H1 (cell line): ENCODE data around the gene WDR6. TPM values are rescaled to one million over a fixed set of nuclear protein-coding genes. Genes with fewer than 3 reads are reported as not detected.

ENCODE experiments used
- BACH1 ChIP-seq: IDR thresholded peaks from 2 replicates; pipeline ENCODE4 v1.6.1; 2012; ENCODE audit warnings: low read length, improper control_type of control experiment
- GABPA ChIP-seq: IDR thresholded peaks from 2 replicates; pipeline ENCODE4 v1.6.1; 2011; ENCODE audit warnings: mild to moderate bottlenecking, low read length, moderate library complexity, borderline replicate concordance; ENCODE audit not compliant: insufficient read depth
- HDAC6 ChIP-seq: IDR thresholded peaks from one replicate; pipeline ENCODE4 v1.7.1; 2012; ENCODE audit warnings: low read depth, mild to moderate bottlenecking, inconsistent platforms, low read length, moderate library complexity
- RXRA ChIP-seq: IDR thresholded peaks from 2 replicates; pipeline ENCODE4 v1.6.1; 2011; ENCODE audit warnings: low read depth, mild to moderate bottlenecking, low read length, moderate library complexity; ENCODE audit not compliant: insufficient read depth
- SIX5 ChIP-seq: IDR thresholded peaks from 2 replicates; pipeline ENCODE4 v1.6.1; 2011; ENCODE audit warnings: mild to moderate bottlenecking, low read depth, low read length
- SRF ChIP-seq: IDR thresholded peaks from 2 replicates; pipeline ENCODE4 v1.6.1; 2011; ENCODE audit warnings: mild to moderate bottlenecking, low read depth, low read length, moderate library complexity
- polyA plus RNA-seq, 7 experiments: library from polyadenylated mRNA; depleted of rRNA in 3 of 7; stranded (reverse) in 5 of 7; unstranded in 2 of 7; fragments of >200 nt in 5 of 7; fragments of 200-250 nt in 2 of 7; gene quantifications; 1 replicate in 5 of 7; 2 replicates in 1 of 7; 4 replicates in 1 of 7; pipeline versions ENCODE4 v1.2.1 to v1.2.3, GENCODE V29; 2011 to 2013; ENCODE audit warnings: missing spikeins in 2 of 7, mixed read lengths in 2 of 7
- total RNA-seq: library from RNA; stranded (reverse); fragmentation: NEBNext Ultra II Directional; extraction: Animal tissue kit (Norgen Biotek cat#: 25700); gene quantifications from 2 replicates; pipeline ENCODE4 v1.2.1, GENCODE V29; 2021
- TF ChIP-seq, protein P1 (sequence below): IDR thresholded peaks from 2 replicates; pipeline ENCODE4 v1.6.1; 2012; ENCODE audit warnings: low read length, inconsistent platforms
- TF ChIP-seq, protein P2 (sequence below): IDR thresholded peaks from 2 replicates; pipeline ENCODE4 v1.6.1; 2011; ENCODE audit warnings: low read depth, mild to moderate bottlenecking, low read length; ENCODE audit not compliant: insufficient read depth

Gene WDR6
- total and polyA plus RNA-seq, 2 of the 8 experiments (the other 6 are each of a cell fraction or from before 2014, with no cell fraction given) = 180 to 257 TPM

DNA sequence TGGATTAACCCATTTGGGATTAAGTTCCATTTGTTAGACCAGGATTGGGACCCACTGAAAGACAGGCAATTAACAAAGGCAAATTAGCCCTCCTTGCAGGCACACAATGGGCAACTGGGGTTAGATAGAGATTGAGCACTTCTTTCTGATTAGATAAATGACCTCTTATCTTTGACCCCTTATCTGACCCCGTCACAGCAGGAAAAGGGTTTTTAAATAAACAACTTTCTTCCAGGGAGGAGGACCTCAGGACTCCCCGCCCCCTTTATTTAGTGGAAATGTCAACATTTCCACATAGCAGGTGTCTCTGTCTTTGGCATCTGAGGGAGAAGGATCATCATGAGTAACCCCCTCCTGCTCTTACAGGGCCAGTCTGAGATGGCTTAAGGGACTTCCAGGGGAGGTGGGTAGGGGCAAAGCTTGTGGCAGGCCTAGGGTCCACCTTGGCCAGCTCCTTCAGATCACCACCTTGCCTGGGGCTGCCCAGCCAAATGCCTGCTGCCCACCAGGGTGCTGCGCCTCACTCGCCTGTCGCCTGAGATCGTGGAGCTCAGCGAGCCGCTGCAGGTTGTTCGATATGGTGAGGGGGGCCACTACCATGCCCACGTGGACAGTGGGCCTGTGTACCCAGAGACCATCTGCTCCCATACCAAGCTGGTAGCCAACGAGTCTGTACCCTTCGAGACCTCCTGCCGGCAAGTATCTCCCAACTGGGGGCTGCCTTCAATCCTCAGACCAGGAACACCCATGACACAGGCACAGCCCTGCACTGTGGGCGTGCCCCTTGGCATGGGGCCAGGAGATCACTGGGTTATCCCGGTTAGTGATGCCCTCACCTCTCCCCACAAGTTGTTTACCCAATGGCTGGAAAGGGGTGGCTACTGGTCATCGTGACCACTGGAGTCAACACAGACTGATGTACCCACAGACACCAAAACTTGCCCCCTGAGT is 2.6 kb upstream of the WDR6 start (continued):
- TF ChIP-seq SRF (no peak), GABPA (no peak), HDAC6 (no peak), RXRA (no peak), SIX5 (no peak), BACH1 (no peak)
- TF ChIP-seq, protein P1, sequence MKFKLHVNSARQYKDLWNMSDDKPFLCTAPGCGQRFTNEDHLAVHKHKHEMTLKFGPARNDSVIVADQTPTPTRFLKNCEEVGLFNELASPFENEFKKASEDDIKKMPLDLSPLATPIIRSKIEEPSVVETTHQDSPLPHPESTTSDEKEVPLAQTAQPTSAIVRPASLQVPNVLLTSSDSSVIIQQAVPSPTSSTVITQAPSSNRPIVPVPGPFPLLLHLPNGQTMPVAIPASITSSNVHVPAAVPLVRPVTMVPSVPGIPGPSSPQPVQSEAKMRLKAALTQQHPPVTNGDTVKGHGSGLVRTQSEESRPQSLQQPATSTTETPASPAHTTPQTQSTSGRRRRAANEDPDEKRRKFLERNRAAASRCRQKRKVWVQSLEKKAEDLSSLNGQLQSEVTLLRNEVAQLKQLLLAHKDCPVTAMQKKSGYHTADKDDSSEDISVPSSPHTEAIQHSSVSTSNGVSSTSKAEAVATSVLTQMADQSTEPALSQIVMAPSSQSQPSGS = no peak
- TF ChIP-seq, protein P2, sequence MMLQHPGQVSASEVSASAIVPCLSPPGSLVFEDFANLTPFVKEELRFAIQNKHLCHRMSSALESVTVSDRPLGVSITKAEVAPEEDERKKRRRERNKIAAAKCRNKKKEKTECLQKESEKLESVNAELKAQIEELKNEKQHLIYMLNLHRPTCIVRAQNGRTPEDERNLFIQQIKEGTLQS = no peak
- TF ChIP-seq, all 59 proteins: peak for 0
